Lower lobe of right lung (tissue), 2 donors: ENCODE measurements around the gene GRM5. TPM values are rescaled to one million over a fixed set of nuclear protein-coding genes. Genes with fewer than 3 reads are reported as not detected.

Experiments used
- ATAC-seq, 2 donors: fragments of 200-7000 bp; cut with Tn5 transposase; one replicate each; pipeline ENCODE4 v1.9.1; 2020 to 2022; ENCODE audit warnings: mild to moderate bottlenecking in 2 of 2, moderate library complexity in 2 of 2
- DNase-seq: peaks from one replicate; pipeline ENCODE4 v3.0.0-alpha.2; 2020
- H3K27ac ChIP-seq: fragments of 200-600 bp; one replicate; pipeline ENCODE4 v1.8.0; 2022
- H3K27me3 ChIP-seq: fragments of 200-600 bp; one replicate; pipeline ENCODE4 v1.8.0; 2022; ENCODE audit warnings: low read depth
- H3K36me3 ChIP-seq: fragments of 200-600 bp; one replicate; pipeline ENCODE4 v1.8.0; 2022; ENCODE audit warnings: mild to moderate bottlenecking
- H3K4me1 ChIP-seq: fragments of 200-600 bp; one replicate; pipeline ENCODE4 v1.8.0; 2022
- H3K4me3 ChIP-seq: fragments of 200-600 bp; one replicate; pipeline ENCODE4 v1.8.0; 2022; ENCODE audit warnings: mild to moderate bottlenecking
- H3K9me3 ChIP-seq: fragments of 200-600 bp; one replicate; pipeline ENCODE4 v1.8.0; 2022
- CTCF ChIP-seq: fragments of 200-600 bp; IDR thresholded peaks from one replicate; pipeline ENCODE4 v1.8.0; 2022; ENCODE audit warnings: antibody characterized with exemption, mild to moderate bottlenecking
- intact Hi-C: fragments of 100-400 bp; cut with DNase I; formaldehyde crosslinking; loops from one replicate; pipeline ENCODE4 v1.11.0; 2022
- total RNA-seq: library from RNA; stranded (reverse); fragmentation: NEBNext Ultra II Directional; extraction: Animal tissue kit (Norgen Biotek cat#: 25700); gene quantifications from one replicate; pipeline ENCODE4 v1.2.1, GENCODE V29; 2021
- donor health status: DM: no; HTN: yes; CAD: no; lungs with severe emphysema.

GRM5 gene
- total RNA-seq, 1 donor from 2014 or later = 0.21 TPM

- intact Hi-C loops = no loop called here
- no peak for TF ChIP-seq CTCF
- Histone ChIP-seq H3K4me3 (no peak overlapping the region), H3K4me1 (no peaks in the 10 kb centered on the region), H3K9me3 (no peaks in the 10 kb centered on the region), H3K36me3 (no peaks in the 10 kb centered on the region), H3K27me3 (no peaks in the 10 kb centered on the region), H3K27ac (no peak overlapping the region)
- no peak for ATAC-seq
- DNase-seq = no peak
These were observed 531.6 kb downstream of the GRM5 start for GRCh38 chr11:88534185-88534584.

- intact Hi-C loops = no loop called here
- ATAC-seq = no peak
These were observed 532.8 kb downstream of the GRM5 start for GRCh38 chr11:88533001-88533400.

GRCh38 chr11:88531831-88532230 lies 534.0 kb downstream of the GRM5 start:
- no peak for TF ChIP-seq CTCF
- H3K4me1 ChIP-seq = no peaks in the 10 kb centered on the region
- ATAC-seq = no peak
- intact Hi-C loops = no loop called here
- no peaks in the 10 kb centered on the region for H3K36me3 ChIP-seq
- no peak overlapping the region for H3K4me3 ChIP-seq
- DNase-seq = no peak
- no peaks in the 10 kb centered on the region for H3K27me3 ChIP-seq
- H3K27ac ChIP-seq = no peak overlapping the region
- H3K9me3 ChIP-seq = no peaks in the 10 kb centered on the region

More at GRCh38 chr11:88533001-88533400, 532.8 kb downstream of the GRM5 start:
- H3K4me3 ChIP-seq = no peak overlapping the region
- H3K9me3 ChIP-seq = no peaks in the 10 kb centered on the region
- no peak for TF ChIP-seq CTCF
- no peak overlapping the region for H3K27ac ChIP-seq
- DNase-seq = no peak
- H3K27me3 ChIP-seq = no peaks in the 10 kb centered on the region
- H3K4me1 ChIP-seq = no peaks in the 10 kb centered on the region
- no peaks in the 10 kb centered on the region for H3K36me3 ChIP-seq

GRCh38 chr11:88529426-88529825 lies 536.4 kb downstream of the GRM5 start:
- H3K27me3 ChIP-seq = no peaks in the 10 kb centered on the region
- ATAC-seq = no peak
- no peak for TF ChIP-seq CTCF
- DNase-seq = no peak
- no peaks in the 10 kb centered on the region for H3K4me1 ChIP-seq
- no peak overlapping the region for H3K27ac ChIP-seq
- H3K36me3 ChIP-seq = no peaks in the 10 kb centered on the region
- no peaks in the 10 kb centered on the region for H3K9me3 ChIP-seq
- H3K4me3 ChIP-seq = no peak overlapping the region
- intact Hi-C loops = no loop called here

- ATAC-seq (no peak), DNase-seq (no peak)
- Histone ChIP-seq H3K36me3 (no peaks in the 10 kb centered on the region), H3K9me3 (no peaks in the 10 kb centered on the region), H3K4me1 (no peaks in the 10 kb centered on the region), H3K27ac (no peak overlapping the region), H3K4me3 (no peak overlapping the region), H3K27me3 (no peaks in the 10 kb centered on the region)
- TF ChIP-seq CTCF = no peak
- intact Hi-C loops = no loop called here
These were observed 542.3 kb downstream of the GRM5 start for GRCh38 chr11:88523386-88524071.
